HCT116 (cell line): ENCODE results near the gene FREM1.

Experiments
- EZH2 ChIP-seq: fragments of 200-600 bp; sonication (generic); IDR thresholded peaks from 2 replicates; pipeline ENCODE4 v1.6.1; 2017; ENCODE audit warnings: antibody characterized with exemption, mixed run types
- POLR2A ChIP-seq: IDR thresholded peaks from 2 replicates; pipeline ENCODE4 v1.7.0; 2011; ENCODE audit warnings: borderline replicate concordance; ENCODE audit not compliant: insufficient read depth, insufficient read length; ENCODE audit errors: extremely low read depth
- TF ChIP-seq, protein P1 (sequence below): IDR thresholded peaks from 2 replicates; pipeline ENCODE4 v1.6.1; 2011; ENCODE audit warnings: mild to moderate bottlenecking, low read length, moderate library complexity; ENCODE audit not compliant: insufficient replicate concordance; ENCODE audit errors: extremely low read depth
- TF ChIP-seq, protein P2 (sequence below), 3 experiments: fragments of 200-600 bp in 1 of 3; sonication (generic) in 1 of 3; IDR thresholded peaks in 2 of 3; conservative IDR thresholded peaks in 1 of 3; 2 replicates each; pipeline ENCODE4 v1.5.1; 2012 to 2017; ENCODE audit warnings: low read depth in 2 of 3, low read length in 2 of 3, antibody characterized with exemption in 1 of 3, borderline replicate concordance in 1 of 3, control low read depth in 1 of 3, mild to moderate bottlenecking in 1 of 3, mixed read lengths in 1 of 3, mixed run types in 1 of 3, moderate library complexity in 1 of 3; ENCODE audit not compliant: insufficient read depth in 1 of 3

DNA sequence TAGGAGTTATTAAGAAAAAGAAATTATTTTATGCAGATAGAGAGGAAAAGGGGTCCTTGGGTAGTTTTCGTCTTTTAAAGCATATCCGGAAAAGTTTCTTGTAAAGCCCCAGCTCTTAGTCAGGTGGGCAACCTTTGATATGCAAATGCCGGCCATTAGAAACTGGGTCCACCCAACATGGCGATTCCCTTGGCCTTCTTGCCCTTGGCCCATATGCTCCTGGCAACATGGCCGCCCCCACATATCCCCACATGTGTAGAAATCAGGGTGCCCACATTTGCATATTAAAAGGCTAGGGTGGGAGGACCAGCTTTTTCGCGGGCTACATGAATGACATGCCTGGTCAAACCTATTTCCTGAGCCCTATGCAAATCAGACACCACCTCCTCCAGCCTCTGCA, 73.3 kb downstream of the FREM1 start:
- TF ChIP-seq EZH2, result no peak
- TF ChIP-seq, protein P1, sequence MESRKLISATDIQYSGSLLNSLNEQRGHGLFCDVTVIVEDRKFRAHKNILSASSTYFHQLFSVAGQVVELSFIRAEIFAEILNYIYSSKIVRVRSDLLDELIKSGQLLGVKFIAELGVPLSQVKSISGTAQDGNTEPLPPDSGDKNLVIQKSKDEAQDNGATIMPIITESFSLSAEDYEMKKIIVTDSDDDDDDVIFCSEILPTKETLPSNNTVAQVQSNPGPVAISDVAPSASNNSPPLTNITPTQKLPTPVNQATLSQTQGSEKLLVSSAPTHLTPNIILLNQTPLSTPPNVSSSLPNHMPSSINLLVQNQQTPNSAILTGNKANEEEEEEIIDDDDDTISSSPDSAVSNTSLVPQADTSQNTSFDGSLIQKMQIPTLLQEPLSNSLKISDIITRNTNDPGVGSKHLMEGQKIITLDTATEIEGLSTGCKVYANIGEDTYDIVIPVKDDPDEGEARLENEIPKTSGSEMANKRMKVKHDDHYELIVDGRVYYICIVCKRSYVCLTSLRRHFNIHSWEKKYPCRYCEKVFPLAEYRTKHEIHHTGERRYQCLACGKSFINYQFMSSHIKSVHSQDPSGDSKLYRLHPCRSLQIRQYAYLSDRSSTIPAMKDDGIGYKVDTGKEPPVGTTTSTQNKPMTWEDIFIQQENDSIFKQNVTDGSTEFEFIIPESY, result no peak
- TF ChIP-seq, protein P2, sequence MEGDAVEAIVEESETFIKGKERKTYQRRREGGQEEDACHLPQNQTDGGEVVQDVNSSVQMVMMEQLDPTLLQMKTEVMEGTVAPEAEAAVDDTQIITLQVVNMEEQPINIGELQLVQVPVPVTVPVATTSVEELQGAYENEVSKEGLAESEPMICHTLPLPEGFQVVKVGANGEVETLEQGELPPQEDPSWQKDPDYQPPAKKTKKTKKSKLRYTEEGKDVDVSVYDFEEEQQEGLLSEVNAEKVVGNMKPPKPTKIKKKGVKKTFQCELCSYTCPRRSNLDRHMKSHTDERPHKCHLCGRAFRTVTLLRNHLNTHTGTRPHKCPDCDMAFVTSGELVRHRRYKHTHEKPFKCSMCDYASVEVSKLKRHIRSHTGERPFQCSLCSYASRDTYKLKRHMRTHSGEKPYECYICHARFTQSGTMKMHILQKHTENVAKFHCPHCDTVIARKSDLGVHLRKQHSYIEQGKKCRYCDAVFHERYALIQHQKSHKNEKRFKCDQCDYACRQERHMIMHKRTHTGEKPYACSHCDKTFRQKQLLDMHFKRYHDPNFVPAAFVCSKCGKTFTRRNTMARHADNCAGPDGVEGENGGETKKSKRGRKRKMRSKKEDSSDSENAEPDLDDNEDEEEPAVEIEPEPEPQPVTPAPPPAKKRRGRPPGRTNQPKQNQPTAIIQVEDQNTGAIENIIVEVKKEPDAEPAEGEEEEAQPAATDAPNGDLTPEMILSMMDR (IDR thresholded peaks at IDR 0.05 in 2 of 3, conservative IDR thresholded peaks at IDR 0.05 in 1 of 3; ENCODE audit: borderline replicate concordance in 1 of 3, insufficient read depth in 1 of 3, low read depth in 2 of 3, low read length in 2 of 3), result no peak
- no peak for TF ChIP-seq POLR2A
